Prostate gland (tissue), 2 donors: ENCODE measurements around the gene IRF7. TPM values are rescaled to one million over a fixed set of nuclear protein-coding genes. Genes with fewer than 3 reads are reported as not detected.

Source experiments
- DNase-seq: peaks from one replicate; pipeline ENCODE4 v3.0.0-alpha.2; 2019; ENCODE audit warnings: low spot score
- H3K27ac ChIP-seq, 2 donors: fragments of 200-600 bp; sonication (generic); 2 replicates each; pipeline ENCODE4 v1.5.1; 2017 to 2019
- H3K27me3 ChIP-seq: fragments of 200-600 bp; sonication (generic); replicated peaks from 2 replicates; pipeline ENCODE4 v1.5.1; 2019; ENCODE audit not compliant: insufficient read depth
- H3K36me3 ChIP-seq, 2 donors: fragments of 200-600 bp; sonication (generic); 1 replicate in 1 of 2; 2 replicates in 1 of 2; pipeline versions ENCODE4 v1.5.1 to v1.8.1; 2017 to 2019
- H3K4me1 ChIP-seq: fragments of 200-600 bp; sonication (generic); replicated peaks from 2 replicates; pipeline ENCODE4 v1.5.1; 2019
- H3K4me3 ChIP-seq, 2 donors: fragments of 200-600 bp; sonication (generic); 2 replicates each; pipeline ENCODE4 v1.5.1; 2017 to 2019
- H3K9me3 ChIP-seq: fragments of 200-600 bp; sonication (generic); 2 replicates; pipeline ENCODE4 v1.5.1; 2017
- CTCF ChIP-seq, 4 experiments: fragments of 200-600 bp in 2 of 4; fragments of 450-650 bp in 2 of 4; sonication (generic) in 2 of 4; IDR thresholded peaks; 1 replicate in 3 of 4; 2 replicates in 1 of 4; pipeline ENCODE4 v1.5.1; 2016 to 2019; ENCODE audit warnings: antibody characterized with exemption in 4 of 4, mild to moderate bottlenecking in 2 of 4, moderate library complexity in 2 of 4
- POLR2A ChIP-seq: fragments of 450-650 bp; IDR thresholded peaks from one replicate; pipeline ENCODE4 v1.6.1; 2016; ENCODE audit warnings: antibody characterized with exemption, mild to moderate bottlenecking
- POLR2AphosphoS5 ChIP-seq: sonication (generic); formaldehyde crosslinking; IDR thresholded peaks from one replicate; pipeline ENCODE4 v1.6.1; 2017; ENCODE audit warnings: antibody characterized with exemption
- WGBS: methylation state at CpG from one replicate; pipeline ENCODE4 v1.1.5; 2018; 5-methylcytosine and 5-hydroxymethylcytosine counted together
- intact Hi-C: fragments of 100-400 bp; cut with DNase I; formaldehyde crosslinking; loops from one replicate; pipeline ENCODE4 v1.14.2; 2022
- total RNA-seq, 2 donors: library from RNA; depleted of rRNA; stranded (reverse); fragments of >200 nt; gene quantifications; one replicate each; pipeline ENCODE4 v1.1.0, GENCODE V29; 2016

IRF7 gene
- total RNA-seq, 2 donors from 2014 or later, result 34.7 to 39.8 TPM

- 85% methylated on average over 8 of the region's 10 CpGs for WGBS
- peaks cover 16 to 35% of the 10 kb centered on the region in 2 donors for H3K36me3 ChIP-seq
- no peak overlapping the region for H3K27ac ChIP-seq
- no peak overlapping the region for H3K4me3 ChIP-seq
- no peaks in the 10 kb centered on the region for H3K9me3 ChIP-seq
- DNase-seq, result no peak
- no peak for TF ChIP-seq POLR2A
- TF ChIP-seq CTCF (IDR thresholded peaks at IDR 0.05), result no peak
- no peak for TF ChIP-seq POLR2AphosphoS5
- no peaks in the 10 kb centered on the region for H3K4me1 ChIP-seq
- H3K27me3 ChIP-seq, result no peaks in the 10 kb centered on the region
- intact Hi-C loops, result no loop called here
Measured at GRCh38 chr11:595400-595799, 20.4 kb downstream of the IRF7 start.

GRCh38 chr11:593347-593746 is 22.4 kb downstream of the IRF7 start:
- peaks cover 12 to 25% of the 10 kb centered on the region in 2 donors for H3K36me3 ChIP-seq
- TF ChIP-seq POLR2AphosphoS5 (no peak), POLR2A (no peak), CTCF (IDR thresholded peaks at IDR 0.05) (no peak)
- no peak for DNase-seq
- no peaks in the 10 kb centered on the region for H3K4me1 ChIP-seq
- 86% methylated on average over 21 of the region's 21 CpGs for WGBS
- no peak overlapping the region for H3K4me3 ChIP-seq
- no peaks in the 10 kb centered on the region for H3K9me3 ChIP-seq
- no peak overlapping the region for H3K27ac ChIP-seq
- no peaks in the 10 kb centered on the region for H3K27me3 ChIP-seq
- intact Hi-C loops, result no loop called here

- TF ChIP-seq CTCF (IDR thresholded peaks at IDR 0.05) (no peak), POLR2AphosphoS5 (no peak), POLR2A (no peak)
- 89% methylated on average over 10 of the region's 10 CpGs for WGBS
- DNase-seq, result no peak
- Histone ChIP-seq H3K4me3 (no peak overlapping the region), H3K9me3 (no peaks in the 10 kb centered on the region), H3K36me3 (peaks cover 11 to 21% of the 10 kb centered on the region in 2 donors), H3K27ac (no peak overlapping the region), H3K27me3 (no peaks in the 10 kb centered on the region), H3K4me1 (no peaks in the 10 kb centered on the region)
- intact Hi-C loops, result no loop called here
Measured at GRCh38 chr11:592918-593317, 22.8 kb downstream of the IRF7 start.

- peaks cover 11 to 24% of the 10 kb centered on the region in 2 donors for H3K36me3 ChIP-seq
- no peak for DNase-seq
- TF ChIP-seq POLR2AphosphoS5 (no peak), POLR2A (no peak), CTCF (IDR thresholded peaks at IDR 0.05) (no peak)
Measured at GRCh38 chr11:592501-592900, 23.2 kb downstream of the IRF7 start.

GRCh38 chr11:590997-591396 is 24.8 kb downstream of the IRF7 start:
- H3K27ac ChIP-seq, result no peak overlapping the region
- no peak for DNase-seq
- no peaks in the 10 kb centered on the region for H3K4me1 ChIP-seq
- no peaks in the 10 kb centered on the region for H3K27me3 ChIP-seq
- peaks cover 9 to 31% of the 10 kb centered on the region in 2 donors for H3K36me3 ChIP-seq
- intact Hi-C loops, result no loop called here
- H3K9me3 ChIP-seq, result no peaks in the 10 kb centered on the region
- H3K4me3 ChIP-seq, result no peak overlapping the region
- WGBS, result 78% methylated on average over 11 of the region's 11 CpGs
- no peak for TF ChIP-seq POLR2A
- no peak for TF ChIP-seq CTCF (IDR thresholded peaks at IDR 0.05)
- TF ChIP-seq POLR2AphosphoS5, result no peak

More at GRCh38 chr11:592501-592900, 23.2 kb downstream of the IRF7 start:
- Histone ChIP-seq H3K27me3 (no peaks in the 10 kb centered on the region), H3K4me3 (no peak overlapping the region), H3K9me3 (no peaks in the 10 kb centered on the region), H3K27ac (no peak overlapping the region), H3K4me1 (no peaks in the 10 kb centered on the region)
- WGBS, result 95% methylated on average over 22 of the region's 22 CpGs
- intact Hi-C loops, result no loop called here
